NCI-H69 (cell line): ENCODE measurements around the gene ZRANB3.
"Not testable (repeated sequence)": the region's sequence is repeated elsewhere in the genome, so short reads cannot be mapped to it uniquely, and the experiment has no call there.

Experiments used
- DNase-seq: peaks from one replicate; lab custom pipeline; 2025; lab: John Stamatoyannopoulos, UW

ZRANB3 gene

DNA sequence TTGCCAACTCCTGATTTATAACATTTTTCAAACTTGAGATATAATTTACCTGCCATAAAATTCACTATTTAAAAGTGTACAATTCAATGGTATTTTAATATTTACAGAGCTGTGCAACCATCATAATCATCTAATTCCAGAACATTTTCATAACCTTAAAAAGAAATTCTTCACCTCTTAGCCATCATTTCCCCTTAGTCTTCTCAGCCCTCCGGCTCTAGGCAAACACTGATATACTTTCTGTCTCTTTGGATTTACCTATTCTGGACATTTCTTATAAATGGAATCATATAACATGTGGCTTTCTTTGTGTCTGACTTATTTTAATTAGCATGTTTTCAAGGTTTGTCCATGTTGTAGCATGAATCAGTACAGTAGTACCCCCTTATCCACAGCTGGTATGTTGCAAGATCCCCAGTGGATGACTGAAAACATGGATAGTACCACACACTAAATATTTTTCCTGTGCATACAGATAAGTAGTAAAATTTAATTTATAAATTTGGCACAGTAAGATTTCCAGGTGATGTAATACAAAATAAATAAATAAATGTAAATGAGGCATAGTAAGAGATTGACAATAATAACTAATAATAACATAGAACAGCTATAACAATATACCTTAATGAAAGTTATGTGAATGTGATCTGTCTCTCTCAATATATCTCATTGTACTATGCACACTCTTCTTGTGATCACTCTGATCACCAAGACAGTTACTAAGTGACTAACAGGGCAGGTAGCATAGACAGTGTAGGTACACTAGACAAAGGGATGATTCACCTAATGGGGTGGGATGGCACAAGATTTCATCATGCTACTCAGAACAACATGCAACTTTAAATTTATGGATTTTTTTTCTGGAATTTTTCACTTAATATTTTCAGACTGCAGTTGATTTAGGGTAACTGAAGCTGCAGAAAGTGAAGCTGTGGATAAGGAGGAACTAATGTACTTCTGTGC, 405.8 kb downstream of the ZRANB3 start:
- peak; percentile 40 for DNase-seq

DNA sequence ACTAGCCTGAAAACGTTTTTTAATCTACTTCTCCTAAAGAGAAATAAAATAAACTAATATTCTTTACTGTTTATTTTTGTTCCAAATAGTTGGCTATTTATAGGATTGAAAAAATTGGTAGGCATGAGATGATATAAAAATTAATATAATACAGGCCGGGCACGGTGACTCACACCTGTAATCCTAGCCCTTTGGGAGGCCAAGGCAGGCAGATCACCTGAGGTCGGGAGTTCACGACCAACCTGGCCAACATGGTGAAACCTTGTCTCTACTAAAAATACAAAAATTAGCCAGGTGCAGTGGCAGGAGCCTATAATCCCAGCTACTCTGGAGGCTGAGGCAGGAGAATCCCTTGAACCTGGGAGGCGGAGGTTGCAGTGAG, 409.4 kb downstream of the ZRANB3 start:
- not testable (repeated sequence) for DNase-seq

DNA sequence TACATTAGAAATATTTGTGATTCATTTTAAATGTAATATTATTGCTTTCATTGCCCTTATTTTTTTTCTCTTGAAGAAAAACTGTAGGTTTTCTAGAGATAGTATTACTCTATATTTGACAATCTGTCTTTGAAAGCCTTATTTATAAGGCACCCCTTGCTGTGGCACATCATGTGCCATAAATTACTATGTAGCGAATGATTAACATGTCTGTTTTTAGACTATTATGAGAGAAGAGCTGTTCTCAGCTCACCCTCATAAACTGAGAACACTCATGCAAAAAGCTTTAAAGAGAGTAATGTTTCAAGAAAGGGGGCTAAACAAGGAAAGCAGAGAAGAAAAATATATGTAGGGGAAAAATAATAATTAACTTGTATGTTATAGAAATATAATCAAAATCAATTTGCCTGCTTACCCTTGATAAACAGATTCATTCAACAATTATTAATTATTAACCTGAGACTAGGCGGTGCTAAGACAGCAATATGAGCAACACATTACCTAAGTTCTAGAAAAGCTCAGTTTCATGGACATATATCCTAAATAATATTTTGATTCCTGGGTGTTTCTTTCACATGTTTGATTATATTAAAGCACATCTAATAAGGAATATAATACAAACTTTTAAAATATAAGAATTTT, 409.9 kb downstream of the ZRANB3 start:
- peak; percentile 29 for DNase-seq

DNA sequence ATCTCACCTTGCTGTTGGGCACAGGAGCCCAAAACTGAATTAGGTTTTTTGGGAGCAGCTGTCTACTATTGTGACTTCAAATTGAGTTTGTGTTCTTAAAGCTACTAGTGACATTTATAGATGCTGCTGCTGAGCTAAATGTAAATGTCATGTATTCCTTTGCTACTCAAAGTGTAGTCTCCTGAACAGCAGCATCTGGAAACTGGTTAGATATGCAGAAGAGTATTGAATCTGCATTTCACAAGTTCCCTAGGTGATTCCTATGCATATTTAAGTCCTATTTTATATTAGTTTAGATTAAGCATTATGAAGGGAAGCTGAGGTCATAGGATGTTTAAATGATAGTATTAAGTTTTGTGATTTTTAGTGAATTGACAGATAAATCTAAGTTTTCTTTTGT, 411.4 kb downstream of the ZRANB3 start:
- no peak for DNase-seq

DNA sequence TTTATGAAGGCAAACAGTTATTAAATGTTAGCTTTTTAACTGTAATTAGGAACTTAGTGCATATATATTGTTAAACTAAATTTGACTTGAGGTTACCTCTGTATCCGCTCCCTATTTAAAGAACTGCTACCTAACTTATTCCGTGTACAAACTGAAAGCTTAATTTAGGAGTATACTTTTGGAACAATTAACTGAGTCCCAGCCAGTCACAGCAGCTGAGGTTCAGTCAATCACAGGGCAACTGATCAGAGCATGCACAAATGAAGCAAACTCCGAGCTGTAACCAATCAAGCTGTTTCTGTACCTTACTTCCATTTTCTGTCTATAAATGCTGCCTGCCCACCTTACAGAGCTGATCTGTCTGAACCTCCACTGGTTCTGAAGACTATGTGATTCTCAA, 417.7 kb downstream of the ZRANB3 start:
- DNase-seq = no peak

DNA sequence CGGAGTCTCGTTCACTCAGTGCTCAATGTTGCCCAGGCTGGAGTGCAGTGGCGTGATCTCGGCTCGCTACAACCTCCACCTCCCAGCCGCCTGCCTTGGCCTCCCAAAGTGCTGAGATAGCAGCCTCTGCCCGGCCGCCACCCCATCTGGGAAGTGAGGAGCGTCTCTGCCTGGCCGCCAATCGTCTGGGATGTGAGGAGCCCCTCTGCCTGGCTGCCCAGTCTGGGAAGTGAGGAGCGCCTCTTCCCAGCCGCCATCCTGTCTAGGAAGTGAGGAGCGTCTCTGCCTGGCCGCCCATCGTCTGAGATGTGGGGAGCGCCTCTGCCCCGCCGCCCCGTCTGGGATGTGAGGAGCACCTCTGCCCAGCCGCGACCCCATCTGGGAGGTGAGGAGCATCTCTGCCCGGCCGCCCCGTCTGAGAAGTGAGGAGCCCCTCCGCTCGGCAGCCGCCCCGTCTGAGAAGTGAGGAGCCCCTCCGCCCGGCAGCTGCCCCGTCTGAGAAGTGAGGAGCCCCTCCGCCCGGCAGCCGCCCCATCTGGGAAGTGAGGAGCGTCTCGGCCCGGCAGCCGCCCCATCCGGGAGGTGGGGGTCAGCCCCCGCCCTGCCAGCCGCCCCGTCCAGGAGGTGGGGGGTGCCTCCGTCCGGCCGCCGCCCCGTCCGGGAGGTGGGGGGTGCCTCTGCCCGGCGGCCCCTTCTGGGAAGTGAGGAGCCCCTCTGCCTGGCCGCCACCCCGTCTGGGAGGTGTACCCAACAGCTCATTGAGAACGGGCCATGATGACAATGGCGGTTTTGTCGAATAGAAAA, 425.3 kb downstream of the ZRANB3 start:
- not testable (repeated sequence) for DNase-seq

DNA sequence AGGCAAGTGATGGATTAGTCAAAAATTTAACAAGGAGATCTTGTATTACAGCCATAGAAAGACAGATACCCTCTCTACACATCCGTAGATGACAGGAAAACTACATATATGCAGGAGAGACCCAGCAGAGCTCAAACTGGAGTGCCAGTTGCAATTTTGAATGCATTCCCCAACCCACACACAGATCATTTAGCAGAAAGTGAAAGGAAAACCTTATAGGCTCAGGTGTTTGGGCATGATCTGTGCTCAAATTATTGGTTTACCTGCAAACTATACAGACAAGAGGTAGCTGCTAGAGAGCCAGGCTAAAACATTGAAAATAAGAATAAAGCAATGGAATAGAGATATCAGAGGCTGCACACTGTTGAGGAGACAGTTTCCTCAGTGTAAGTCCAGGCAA, 427.2 kb downstream of the ZRANB3 start:
- DNase-seq = no peak

DNA sequence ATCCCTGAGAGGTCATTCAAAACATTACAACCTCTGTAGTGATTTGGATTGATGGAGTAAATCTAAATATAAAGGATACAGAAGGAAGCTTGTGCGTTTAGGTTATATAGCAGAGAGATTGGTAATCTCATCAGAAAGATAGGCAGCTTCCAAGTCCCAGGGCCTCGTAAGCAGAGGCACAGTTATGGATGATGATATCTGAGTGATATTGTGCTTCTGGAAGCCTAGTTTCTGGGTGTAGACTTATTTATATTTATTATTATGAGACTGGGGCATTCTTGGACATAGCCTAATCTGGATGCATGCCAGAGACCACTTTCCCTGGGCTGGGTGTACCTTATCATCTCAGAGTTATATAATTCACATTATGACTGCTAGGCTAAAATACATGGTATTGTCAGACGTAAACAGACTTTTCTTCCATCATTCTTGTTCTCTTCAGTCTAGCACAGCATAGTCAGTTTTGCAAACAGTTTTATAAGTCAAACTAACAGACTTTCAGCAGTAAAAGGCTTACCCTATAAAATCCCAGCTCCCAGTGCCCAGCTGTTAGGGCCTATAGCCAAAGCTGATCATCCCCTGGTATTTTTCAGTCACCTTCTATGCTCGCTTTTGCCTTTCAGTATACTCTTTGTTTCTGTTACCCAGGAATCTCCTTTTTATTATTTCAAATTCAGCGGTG, 431.1 kb downstream of the ZRANB3 start:
- no peak for DNase-seq

DNA sequence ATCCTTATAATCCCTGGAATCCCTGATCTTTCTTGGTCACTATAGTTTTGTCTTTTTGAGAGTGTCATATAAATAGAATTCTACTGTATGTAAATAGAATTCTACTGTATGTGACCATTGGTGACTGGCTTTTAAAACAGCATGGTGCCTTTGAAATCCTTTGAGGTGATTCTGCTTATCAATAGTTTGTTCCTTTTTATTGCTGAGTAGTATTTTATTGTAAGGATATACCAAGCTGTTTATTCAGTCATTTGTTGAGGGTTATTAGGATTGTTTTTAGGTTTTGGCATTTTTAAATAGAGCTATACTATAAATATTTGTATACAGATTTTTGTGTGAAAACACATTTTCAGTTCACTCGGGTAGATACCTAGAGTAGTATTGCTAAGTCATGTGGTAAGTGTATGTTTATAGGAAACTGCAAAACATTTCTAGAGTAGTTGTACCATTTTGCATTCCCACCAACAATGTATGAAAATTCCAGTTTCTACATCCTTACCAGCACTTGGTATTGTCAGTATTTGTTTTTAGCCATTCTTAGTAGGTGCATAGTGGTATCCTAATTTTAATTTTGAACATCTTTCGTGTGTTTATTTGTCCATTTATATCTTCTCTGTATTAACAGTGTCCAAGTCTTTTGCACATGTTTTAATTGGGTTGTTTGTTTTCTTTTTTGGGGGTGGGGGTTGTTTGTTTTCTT, 433.3 kb downstream of the ZRANB3 start:
- no peak for DNase-seq

DNA sequence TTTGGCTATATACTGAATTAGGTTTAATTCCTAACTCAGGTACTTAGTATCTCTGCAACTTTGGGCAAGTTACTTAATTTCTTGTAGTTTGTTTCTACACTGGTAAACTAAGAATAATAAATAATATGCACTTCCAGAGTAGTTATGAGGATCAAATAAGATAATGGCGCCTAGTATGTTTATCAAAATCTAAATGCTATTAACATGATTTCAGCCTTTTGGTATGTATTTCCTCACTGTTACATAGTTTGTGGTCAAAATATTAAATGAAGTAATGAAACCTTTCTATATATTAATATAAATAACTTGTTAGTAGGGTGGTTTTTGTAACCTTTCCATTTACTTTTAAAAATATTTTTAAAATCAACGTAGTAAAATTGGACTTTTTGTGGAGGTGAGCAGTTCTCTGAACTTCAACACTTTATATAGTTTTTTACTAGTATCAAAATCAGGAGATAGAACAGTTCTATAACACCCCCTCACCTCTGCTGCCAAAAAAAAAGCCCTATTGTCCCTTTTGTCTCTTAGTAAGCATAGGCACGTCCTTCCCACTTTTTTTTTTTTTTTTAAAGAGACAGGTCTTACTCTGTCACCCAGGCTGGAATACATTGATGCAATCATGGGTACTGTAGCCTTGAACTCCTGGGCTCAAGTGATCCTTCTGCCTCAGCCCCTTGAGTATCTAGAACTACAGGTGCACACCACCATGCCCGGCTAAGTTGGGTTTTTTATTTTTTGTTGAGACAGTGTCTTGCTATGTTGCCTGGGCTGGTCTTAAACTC, 434.2 kb downstream of the ZRANB3 start:
- no peak for DNase-seq

DNA sequence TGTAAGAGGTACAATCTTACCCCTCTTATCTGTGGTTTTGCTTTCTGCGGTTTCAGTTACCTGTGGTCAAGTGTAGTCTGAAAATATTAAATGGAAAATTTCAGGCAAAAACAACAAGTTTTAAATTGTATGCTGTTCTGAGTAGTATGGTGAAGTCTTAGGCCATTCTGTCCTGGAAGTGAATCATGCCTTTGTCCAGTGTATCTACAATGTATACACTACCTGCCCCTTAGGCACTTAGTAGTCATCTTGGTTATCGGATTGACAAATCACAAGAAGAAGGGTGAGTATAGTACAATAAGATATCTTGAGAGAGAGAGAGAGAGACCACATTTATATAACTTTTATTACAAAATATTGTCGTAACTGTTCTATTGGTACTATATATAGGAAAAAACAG, 435.4 kb downstream of the ZRANB3 start:
- DNase-seq = no peak

DNA sequence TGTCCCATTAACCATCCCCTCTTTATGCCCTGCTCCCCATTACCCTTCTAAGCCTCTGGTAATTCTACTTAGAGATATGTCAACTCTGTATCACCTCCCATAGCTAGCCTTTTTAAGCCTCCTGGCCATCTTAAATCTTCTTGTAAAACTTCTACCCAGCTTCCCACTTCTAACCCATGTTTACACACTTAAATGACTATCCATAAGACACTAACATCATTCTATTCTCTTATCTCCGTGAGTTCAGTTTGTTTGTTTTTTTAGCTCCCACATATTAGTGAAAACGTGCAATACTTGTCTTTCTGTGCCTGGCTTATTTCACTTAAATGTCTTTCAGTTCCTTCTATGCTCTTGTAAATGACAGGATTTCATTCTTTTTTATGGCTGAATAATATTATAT, 436.5 kb downstream of the ZRANB3 start:
- no peak for DNase-seq

DNA sequence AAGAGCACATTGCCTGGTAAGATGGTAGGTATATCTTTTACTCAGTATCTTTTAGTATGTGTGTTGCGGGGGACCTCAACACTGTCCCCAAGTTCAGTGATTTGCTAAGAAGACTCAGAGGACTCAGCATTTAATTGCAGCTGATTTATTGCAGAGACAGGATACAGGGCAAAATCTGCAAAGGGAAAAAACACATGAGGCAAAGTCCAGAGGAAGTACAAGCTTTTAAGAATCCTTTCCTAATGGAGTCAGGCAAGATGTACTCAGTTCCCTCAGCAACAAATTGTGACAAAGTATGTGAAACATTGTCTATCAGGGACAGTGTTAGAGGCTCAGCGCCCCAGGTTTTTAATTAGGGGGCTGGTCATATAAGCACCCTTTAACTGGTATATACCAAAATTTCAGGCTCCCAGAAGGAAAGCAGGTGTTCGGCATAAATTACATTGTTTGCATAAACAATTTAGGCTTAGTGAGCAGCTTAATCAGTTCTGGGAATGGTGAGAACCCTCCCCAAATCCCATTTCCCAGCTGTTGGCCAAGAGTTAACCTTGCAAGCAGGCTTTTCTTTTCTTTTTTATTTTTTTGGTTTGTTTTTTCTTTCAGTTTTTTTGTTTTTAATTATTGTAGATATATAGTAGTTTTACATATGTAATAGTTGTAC, 437.2 kb downstream of the ZRANB3 start:
- DNase-seq = peak; percentile 83

DNA sequence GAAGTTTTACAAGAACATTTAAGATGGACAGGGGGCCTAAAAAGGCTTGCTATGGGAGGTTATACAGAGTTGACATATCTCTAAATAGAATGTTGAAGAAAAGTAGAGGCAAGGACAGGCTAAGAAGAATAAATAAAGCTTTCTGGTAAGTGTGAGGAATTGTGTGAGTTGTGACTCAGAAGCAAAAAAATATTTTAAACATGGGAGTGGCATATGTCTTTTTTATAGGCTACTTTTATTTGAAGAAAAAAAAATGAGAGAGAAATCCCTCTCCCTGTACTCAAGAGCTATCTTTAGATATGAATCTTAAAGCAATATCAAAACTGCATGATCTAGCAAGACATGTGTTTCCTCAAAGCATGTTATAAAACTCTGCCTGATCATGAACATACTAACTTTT, 437.8 kb downstream of the ZRANB3 start:
- DNase-seq = no peak

DNA sequence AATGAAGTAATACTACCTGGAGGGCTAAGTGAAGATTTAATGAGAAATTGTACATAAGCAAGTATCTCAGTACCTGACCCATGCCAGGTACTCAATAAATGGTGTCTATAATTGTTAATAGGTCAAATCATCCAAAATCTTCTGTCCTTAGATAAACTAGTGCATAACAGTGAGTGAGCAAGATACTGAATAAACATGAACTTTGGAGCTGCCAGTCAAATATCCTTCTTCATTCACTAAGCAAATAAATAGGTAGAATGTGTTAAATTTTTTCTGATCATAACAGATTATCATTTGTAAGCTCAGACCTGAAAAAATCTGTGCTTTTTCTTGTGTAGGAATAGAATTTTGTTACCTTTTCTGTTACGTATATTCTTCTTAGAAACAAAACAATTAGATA, 439.3 kb downstream of the ZRANB3 start:
- DNase-seq = no peak

DNA sequence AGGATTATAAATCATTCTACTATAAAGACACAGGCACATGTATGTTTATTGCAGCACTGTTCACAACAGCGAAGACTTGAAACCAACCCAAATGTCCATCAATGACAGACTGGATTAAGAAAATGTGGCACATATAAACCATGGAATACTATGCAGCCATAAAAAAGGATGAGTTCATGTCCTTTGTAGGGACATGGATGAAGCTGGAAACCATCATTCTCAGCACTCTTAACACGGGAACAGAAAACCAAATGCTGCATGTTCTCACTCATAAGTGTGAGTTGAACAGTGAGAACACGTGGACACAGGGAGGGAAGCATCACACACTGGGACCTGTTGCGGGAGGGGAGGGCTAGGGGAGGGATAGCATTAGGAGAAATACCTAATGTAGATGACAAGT, 441.4 kb downstream of the ZRANB3 start:
- not testable (repeated sequence) for DNase-seq
